IMR-90 (cell line): Measurements from ENCODE around the gene SARS2. TPM values are rescaled to one million over a fixed set of nuclear protein-coding genes. Genes with fewer than 3 reads are reported as not detected.

Source experiments
- ATAC-seq: fragments of 200-7000 bp; cut with Tn5 transposase; 2 replicates; pipeline ENCODE4 v1.9.1; 2020; ENCODE audit warnings: low read depth, mild to moderate bottlenecking, moderate library complexity
- BruUV-seq: library from RNA; stranded (reverse); fragments of 400-500 nt; replicated peaks from 2 replicates; lab custom pipeline; 2021; lab: Mats Ljungman, UMichigan
- CTCF ChIA-PET: fragments of 300-600 bp; formaldehyde crosslinking; extraction: SDS; loops from one replicate; lab custom pipeline; 2021; ENCODE audit warnings: antibody characterized with exemption; lab: Yijun Ruan, JAX
- POLR2A ChIA-PET: fragments of 300-600 bp; sonication (Branson Sonifier 250); formaldehyde crosslinking; loops from one replicate; lab custom pipeline; 2022; ENCODE audit warnings: antibody characterized with exemption; ENCODE audit not compliant: unreplicated experiment; lab: Charles Lee
- DNase-seq: peaks from one replicate; pipeline ENCODE4 v3.0.0; 2013
- H2AFZ ChIP-seq: replicated peaks from 2 replicates; pipeline ENCODE3; 2013; ENCODE audit warnings: low read length, mild to moderate bottlenecking; ENCODE audit not compliant: poor library complexity
- H2AK5ac ChIP-seq: 2 replicates; pipeline ENCODE4 v1.6.1; 2013; ENCODE audit warnings: low read depth, low read length, inconsistent platforms
- H2AK9ac ChIP-seq: replicated peaks from 2 replicates; pipeline ENCODE3; 2013; ENCODE audit warnings: mild to moderate bottlenecking, low read depth, low read length, moderate library complexity; ENCODE audit not compliant: poor library complexity
- H2BK120ac ChIP-seq: 2 replicates; pipeline ENCODE4 v1.6.1; 2013; ENCODE audit warnings: low read depth, low read length, inconsistent platforms
- H2BK15ac ChIP-seq: 3 replicates; pipeline ENCODE4 v1.6.1; 2013; ENCODE audit warnings: low read depth, low read length, inconsistent platforms
- H2BK20ac ChIP-seq: 2 replicates; pipeline ENCODE4 v1.6.1; 2013; ENCODE audit warnings: low read depth, mild to moderate bottlenecking, inconsistent platforms, low read length, moderate library complexity
- H2BK5ac ChIP-seq: 2 replicates; pipeline ENCODE4 v1.6.1; 2013; ENCODE audit warnings: mild to moderate bottlenecking, low read depth, low read length, inconsistent platforms; ENCODE audit not compliant: poor library complexity, severe bottlenecking
- H3K14ac ChIP-seq: replicated peaks from 2 replicates; pipeline ENCODE4 v1.6.1; 2013; ENCODE audit warnings: low read depth, low read length, inconsistent platforms
- H3K18ac ChIP-seq: 2 replicates; pipeline ENCODE4 v1.6.1; 2013; ENCODE audit warnings: low read depth, low read length, control low read depth
- H3K23ac ChIP-seq: 2 replicates; pipeline ENCODE4 v1.6.1; 2013; ENCODE audit warnings: low read depth, low read length, inconsistent platforms
- H3K27ac ChIP-seq: 2 replicates; pipeline ENCODE4 v1.5.1; 2013; ENCODE audit warnings: mild to moderate bottlenecking, control low read depth, low read length; ENCODE audit not compliant: insufficient read depth
- H3K27me3 ChIP-seq: 2 replicates; pipeline ENCODE4 v1.6.1; 2013; ENCODE audit warnings: low read length; ENCODE audit not compliant: control insufficient read depth, insufficient read depth
- H3K36me3 ChIP-seq: 2 replicates; pipeline ENCODE4 v1.6.1; 2013; ENCODE audit warnings: low read length, mixed read lengths; ENCODE audit not compliant: control insufficient read depth, insufficient read depth
- H3K4ac ChIP-seq: 2 replicates; pipeline ENCODE4 v1.6.1; 2013; ENCODE audit warnings: low read depth, low read length, inconsistent platforms
- H3K4me1 ChIP-seq: 2 replicates; pipeline ENCODE4 v1.6.1; 2013; ENCODE audit warnings: low read length, mixed read lengths; ENCODE audit not compliant: control insufficient read depth, insufficient read depth
- H3K4me2 ChIP-seq: 2 replicates; pipeline ENCODE4 v1.6.1; 2013; ENCODE audit warnings: low read depth, mild to moderate bottlenecking, control low read depth, low read length, moderate library complexity
- H3K4me3 ChIP-seq: 2 replicates; pipeline ENCODE4 v1.5.1; 2013; ENCODE audit warnings: low read depth, mild to moderate bottlenecking, control low read depth, low read length, moderate library complexity; ENCODE audit not compliant: insufficient read depth
- H3K56ac ChIP-seq: 2 replicates; pipeline ENCODE4 v1.6.1; 2013; ENCODE audit warnings: low read length, inconsistent platforms; ENCODE audit not compliant: insufficient read depth; ENCODE audit errors: extremely low read depth
- H3K79me1 ChIP-seq, 2 experiments: 2 replicates each; pipeline ENCODE4 v1.6.1; 2013; ENCODE audit warnings: low read length in 2 of 2, inconsistent platforms in 1 of 2, low read depth in 1 of 2
- H3K9ac ChIP-seq: 2 replicates; pipeline ENCODE4 v1.6.1; 2013; ENCODE audit warnings: low read depth, low read length, control low read depth
- H3K9me1 ChIP-seq: 2 replicates; pipeline ENCODE4 v1.6.1; 2013; ENCODE audit warnings: low read length, inconsistent platforms; ENCODE audit not compliant: insufficient read depth
- H3K9me3 ChIP-seq: 2 replicates; pipeline ENCODE4 v1.6.1; 2013; ENCODE audit warnings: low read length; ENCODE audit not compliant: control insufficient read depth, insufficient read depth
- H4K20me1 ChIP-seq: 2 replicates; pipeline ENCODE4 v1.6.1; 2013; ENCODE audit warnings: low read length, inconsistent platforms; ENCODE audit not compliant: insufficient read depth
- H4K5ac ChIP-seq: 2 replicates; pipeline ENCODE4 v1.6.1; 2013; ENCODE audit warnings: mild to moderate bottlenecking, low read depth, low read length, control low read depth
- H4K8ac ChIP-seq, 2 experiments: 2 replicates each; pipeline ENCODE4 v1.6.1; 2013; ENCODE audit warnings: low read depth in 2 of 2, low read length in 2 of 2, control low read depth in 1 of 2, inconsistent platforms in 1 of 2
- H4K91ac ChIP-seq: 2 replicates; pipeline ENCODE4 v1.6.1; 2013; ENCODE audit warnings: low read depth, low read length, inconsistent platforms; ENCODE audit not compliant: insufficient read depth
- BHLHE40 ChIP-seq: fragments of 150-350 bp; IDR thresholded peaks from 2 replicates; pipeline ENCODE4 v1.6.1; 2016; ENCODE audit warnings: mild to moderate bottlenecking, low read depth, low read length
- CEBPB ChIP-seq: IDR thresholded peaks from 2 replicates; pipeline ENCODE4 v1.6.1; 2012; ENCODE audit warnings: low read depth, low read length, improper control_type of control experiment
- CHD1 ChIP-seq: IDR thresholded peaks from 2 replicates; pipeline ENCODE4 v1.6.1; 2012; ENCODE audit warnings: low read depth, low read length, improper control_type of control experiment
- CTCF ChIP-seq: conservative IDR thresholded peaks from 2 replicates; pipeline ENCODE4 v1.5.1; 2012; ENCODE audit warnings: mild to moderate bottlenecking, low read depth, low read length, improper control_type of control experiment
- FOS ChIP-seq: fragments of 150-350 bp; IDR thresholded peaks from 2 replicates; pipeline ENCODE4 v1.6.1; 2016; ENCODE audit warnings: low read depth, low read length
- MXI1 ChIP-seq: IDR thresholded peaks from 2 replicates; pipeline ENCODE4 v1.6.1; 2012; ENCODE audit warnings: low read depth, mild to moderate bottlenecking, low read length, moderate library complexity, borderline replicate concordance
- NFE2L2 ChIP-seq: fragments of 150-350 bp; IDR thresholded peaks from 2 replicates; pipeline ENCODE4 v1.6.1; 2016; ENCODE audit warnings: low read depth, mild to moderate bottlenecking, low read length
- POLR2A ChIP-seq: IDR thresholded peaks from 2 replicates; pipeline ENCODE4 v1.6.1; 2012; ENCODE audit warnings: mild to moderate bottlenecking, low read depth, low read length
- RAD21 ChIP-seq: IDR thresholded peaks from 2 replicates; pipeline ENCODE4 v1.6.1; 2012; ENCODE audit warnings: low read length, improper control_type of control experiment
- RFX5 ChIP-seq: IDR thresholded peaks from 2 replicates; pipeline ENCODE4 v1.8.0; 2012; ENCODE audit warnings: low read depth, mild to moderate bottlenecking, low read length, moderate library complexity
- SMC3 ChIP-seq: fragments of 150-350 bp; IDR thresholded peaks from 2 replicates; pipeline ENCODE4 v1.6.1; 2016; ENCODE audit warnings: low read depth, mild to moderate bottlenecking, antibody characterized with exemption, low read length, moderate library complexity
- USF2 ChIP-seq: fragments of 150-350 bp; IDR thresholded peaks from 2 replicates; pipeline ENCODE4 v1.6.1; 2017; ENCODE audit warnings: mild to moderate bottlenecking, antibody characterized with exemption, low read length, low read depth
- WGBS, 2 experiments: methylation state at CpG; one replicate each; pipeline versions ENCODE4 v1.1.5 to v1.1.7; 2013; ENCODE audit warnings: missing lambda C conversion rate in 2 of 2; ENCODE audit not compliant: insufficient read length in 1 of 2; ENCODE audit errors: extremely low coverage in 2 of 2; 5-methylcytosine and 5-hydroxymethylcytosine counted together
- dilution Hi-C: fragments of 300-500 bp; cut with HindIII; formaldehyde crosslinking; loops from one replicate; pipeline ENCODE4 v1.14.3; 2018; ENCODE audit warnings: low sequenced_read_pairs; ENCODE audit not compliant: unreplicated experiment
- in situ Hi-C: fragments of 300-500 bp; cut with MboI; formaldehyde crosslinking; loops from 3 replicates; pipeline ENCODE4 v1.14.3; 2019; ENCODE audit warnings: low sequenced_read_pairs, inconsistent platforms, mixed read lengths
- intact Hi-C: fragments of 100-400 bp; cut with micrococcal nuclease; formaldehyde crosslinking; loops from 2 replicates; pipeline ENCODE4 v1.10.0; 2022
- polyA plus RNA-seq, 3 experiments: library from polyadenylated mRNA; depleted of rRNA; stranded (reverse); fragments of >200 nt; gene quantifications; 2 replicates each; pipeline ENCODE4 v1.2.3, GENCODE V29; 2012; ENCODE audit warnings: low replicate concordance in 1 of 3
- total RNA-seq: library from RNA; depleted of rRNA; stranded (reverse); fragments of >200 nt; gene quantifications from 2 replicates; pipeline ENCODE4 v1.2.3, GENCODE V29; 2012
- TF ChIP-seq, protein P1 (sequence below): fragments of 150-350 bp; IDR thresholded peaks from 2 replicates; pipeline ENCODE4 v1.6.1; 2016; ENCODE audit warnings: low read depth, mild to moderate bottlenecking, low read length, moderate library complexity, borderline replicate concordance

The SARS2 gene
- total and polyA plus RNA-seq, 2 of the 4 experiments (the other 2 are of a cell fraction), result 10.8 to 33.4 TPM

DNA sequence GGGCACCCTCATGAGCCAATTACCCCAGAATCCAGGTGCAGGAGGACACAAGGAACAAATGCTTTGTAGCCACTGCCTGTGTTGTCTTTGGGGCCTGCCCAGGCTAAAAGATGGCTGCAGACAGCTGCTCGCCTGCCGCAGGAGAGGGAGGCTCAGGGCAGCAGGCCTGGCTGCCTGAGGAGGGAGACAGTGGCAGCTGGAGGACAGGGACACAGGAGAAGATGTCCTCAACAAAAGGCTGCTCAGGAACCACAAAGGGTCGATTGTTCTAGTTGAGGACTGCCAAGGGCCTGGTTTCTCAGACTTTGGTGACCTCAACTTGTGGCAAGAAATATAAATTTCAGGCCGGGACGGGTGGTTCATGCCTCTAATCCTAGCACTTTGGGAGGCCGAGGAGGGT, 38.8 kb downstream of the SARS2 start:
- intact Hi-C loops, result no loop called here
- Histone ChIP-seq H2AK9ac (no peak overlapping the region), H3K4me1 (no peaks in the 10 kb centered on the region), H3K56ac (no peak overlapping the region), H2AFZ (no peak overlapping the region), H4K20me1 (peaks cover 3% of the 10 kb centered on the region; the same call in 1 of the 2 replicates), H3K9me3 (no peaks in the 10 kb centered on the region), H3K23ac (no peak overlapping the region), H3K4me3 (no peak overlapping the region), H3K4me2 (no peak overlapping the region), H4K8ac (no peak overlapping the region), H3K14ac (no peak overlapping the region), H2BK20ac (no peak overlapping the region), H3K9ac (no peak overlapping the region), H2BK15ac (no peak overlapping the region), H4K5ac (no peak overlapping the region), H4K91ac (no peak overlapping the region), H3K27me3 (no peaks in the 10 kb centered on the region), H3K79me1 (peaks cover 0 to under 1% of the 10 kb centered on the region in 2 experiments; a peak in 1 of 4 replicates), H3K9me1 (0 out of 2 replicates have a peak, but pooled peaks cover 2% of the 10 kb centered on the region), H3K27ac (no peak overlapping the region), H3K18ac (no peak overlapping the region), H3K36me3 (peaks cover 21% of the 10 kb centered on the region), H3K4ac (no peak overlapping the region), H2BK5ac (no peak overlapping the region), H2BK120ac (no peak overlapping the region), H2AK5ac (no peak overlapping the region)
- ChIA-PET CTCF (no interaction called here), POLR2A (no interaction called here)
- WGBS, 2 experiments, result 96% methylated on average over 4 of the region's 6 CpGs; no CpG with 5 or more reads in 1 of the 2 experiments
- dilution Hi-C loops, result no loop called here
- no peak for DNase-seq
- in situ Hi-C loops, result no loop called here
- TF ChIP-seq NFE2L2 (no peak), MXI1 (no peak), FOS (no peak), POLR2A (no peak), CHD1 (no peak), CTCF (no peak), RFX5 (no peak), CEBPB (no peak), RAD21 (no peak), BHLHE40 (no peak), SMC3 (no peak), USF2 (no peak)
- TF ChIP-seq, protein P1, sequence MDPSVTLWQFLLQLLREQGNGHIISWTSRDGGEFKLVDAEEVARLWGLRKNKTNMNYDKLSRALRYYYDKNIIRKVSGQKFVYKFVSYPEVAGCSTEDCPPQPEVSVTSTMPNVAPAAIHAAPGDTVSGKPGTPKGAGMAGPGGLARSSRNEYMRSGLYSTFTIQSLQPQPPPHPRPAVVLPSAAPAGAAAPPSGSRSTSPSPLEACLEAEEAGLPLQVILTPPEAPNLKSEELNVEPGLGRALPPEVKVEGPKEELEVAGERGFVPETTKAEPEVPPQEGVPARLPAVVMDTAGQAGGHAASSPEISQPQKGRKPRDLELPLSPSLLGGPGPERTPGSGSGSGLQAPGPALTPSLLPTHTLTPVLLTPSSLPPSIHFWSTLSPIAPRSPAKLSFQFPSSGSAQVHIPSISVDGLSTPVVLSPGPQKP, result no peak
- ATAC-seq, result no peak
- no TSS peak for BruUV-seq
